K562 (cell line): ENCODE results near the gene SYCP1. TPM values are rescaled to one million over a fixed set of nuclear protein-coding genes. Genes with fewer than 3 reads are reported as not detected.
A peak's percentile ranks its signal among the peaks of the same experiment; 100 is the strongest.

Experiments
- ATAC-seq: fragments of 200-7000 bp; cut with Tn5 transposase; 3 replicates; pipeline ENCODE4 v1.9.1; 2020; ENCODE audit warnings: moderate library complexity
- BruUV-seq: library from RNA; stranded (reverse); fragments of 400-500 nt; replicated peaks from 2 replicates; lab custom pipeline; 2021; lab: Mats Ljungman, UMichigan
- CTCF ChIA-PET: fragments of 300-600 bp; formaldehyde crosslinking; extraction: SDS; loops from one replicate; lab custom pipeline; 2021; ENCODE audit warnings: low intra/inter-chr PET ratio; lab: Yijun Ruan, JAX
- POLR2A ChIA-PET: fragments of 300-600, 350-650 bp; sonication (Branson Sonifier 250); formaldehyde crosslinking; extraction: SDS; loops from one replicate; lab custom pipeline; 2021; ENCODE audit warnings: antibody characterized with exemption, inconsistent platforms; lab: Yijun Ruan, JAX
- DNase-seq, 4 experiments: peaks; one replicate each; pipeline versions ENCODE4 v3.0.0 to v3.0.0-alpha.2; 2011 to 2018; ENCODE audit warnings: low spot score in 3 of 4, mixed read lengths in 3 of 4; ENCODE audit errors: extremely low read depth in 1 of 4
- FAIRE-seq: peaks from 2 replicates; lab custom pipeline; 2011; peaks lifted over from hg19 to GRCh38; lab: Jason Lieb, UNC
- H2AFZ ChIP-seq: 2 replicates; pipeline ENCODE4 v1.6.0; 2011; ENCODE audit warnings: low read depth, low read length, control low read depth, inconsistent platforms
- H3K27ac ChIP-seq: fragments of 200-600 bp; 3 replicates; pipeline ENCODE4 v1.8.0; 2011; ENCODE audit warnings: low read depth, mild to moderate bottlenecking, control low read depth, inconsistent platforms, low read length, moderate library complexity, mixed read lengths; ENCODE audit errors: extremely low read depth
- H3K27me3 ChIP-seq, 2 experiments: fragments of 300-600 bp in 1 of 2; 2 replicates in 1 of 2; 3 replicates in 1 of 2; pipeline versions ENCODE4 v1.6.0 to v1.8.0; 2011; ENCODE audit warnings: inconsistent platforms in 2 of 2, low read length in 2 of 2, mild to moderate bottlenecking in 1 of 2, mixed read lengths in 1 of 2, moderate library complexity in 1 of 2; ENCODE audit not compliant: control insufficient read depth in 2 of 2, insufficient read depth in 2 of 2
- H3K36me3 ChIP-seq: fragments of 300-600 bp; 3 replicates; pipeline ENCODE4 v1.8.0; 2011; ENCODE audit warnings: mild to moderate bottlenecking, low read length, inconsistent platforms; ENCODE audit not compliant: control insufficient read depth, insufficient read depth
- H3K4me1 ChIP-seq, 2 experiments: fragments of 200-600 bp in 1 of 2; replicated peaks in 1 of 2; 2 replicates in 1 of 2; 3 replicates in 1 of 2; pipeline versions ENCODE4 v1.5.1 to v1.8.0; 2011; ENCODE audit warnings: inconsistent platforms in 2 of 2, low read length in 2 of 2, mild to moderate bottlenecking in 1 of 2, mixed read lengths in 1 of 2, moderate library complexity in 1 of 2; ENCODE audit not compliant: control insufficient read depth in 2 of 2, insufficient read depth in 2 of 2
- H3K4me2 ChIP-seq: 2 replicates; pipeline ENCODE4 v1.6.1; 2011; ENCODE audit warnings: low read length, control low read depth, inconsistent platforms, mixed read lengths; ENCODE audit not compliant: insufficient read depth
- H3K4me3 ChIP-seq: fragments of 200-600 bp; sonication (generic), shearing (Covaris generic); 2 replicates; pipeline ENCODE4 v1.5.1; 2016; ENCODE audit warnings: control low read depth, inconsistent platforms
- H3K79me2 ChIP-seq: fragments of 200-600 bp; 3 replicates; pipeline ENCODE4 v1.8.0; 2011; ENCODE audit warnings: low read length, inconsistent platforms; ENCODE audit not compliant: control insufficient read depth, insufficient read depth
- H3K9ac ChIP-seq, 2 experiments: 2 replicates each; pipeline versions ENCODE4 v1.6.0 to v1.6.1; 2011; ENCODE audit warnings: low read depth in 2 of 2, low read length in 2 of 2, control low read depth in 1 of 2, inconsistent platforms in 1 of 2, mild to moderate bottlenecking in 1 of 2, mixed read lengths in 1 of 2; ENCODE audit not compliant: insufficient read depth in 1 of 2
- H3K9me1 ChIP-seq: one replicate; pipeline ENCODE4 v1.6.0; 2011; ENCODE audit warnings: inconsistent platforms, mild to moderate bottlenecking, low read length, moderate library complexity; ENCODE audit not compliant: control insufficient read depth, insufficient read depth
- H3K9me3 ChIP-seq: replicated peaks from 2 replicates; pipeline ENCODE4 v1.5.1; 2011; ENCODE audit warnings: low read depth, low read length, inconsistent platforms; ENCODE audit not compliant: control insufficient read depth, insufficient read depth
- H4K20me1 ChIP-seq: replicated peaks from 2 replicates; pipeline ENCODE4 v1.6.1; 2011; ENCODE audit warnings: low read length, inconsistent platforms, mixed read lengths; ENCODE audit not compliant: control insufficient read depth, insufficient read depth
- ATF3 ChIP-seq, 2 experiments: fragments of 450-650 bp in 1 of 2; sonication (generic) in 1 of 2; formaldehyde crosslinking in 1 of 2; IDR thresholded peaks in 1 of 2; conservative IDR thresholded peaks in 1 of 2; 2 replicates each; pipeline versions ENCODE4 v1.6.1 to v1.8.1; 2016 to 2023; ENCODE audit warnings: mild to moderate bottlenecking in 2 of 2, moderate library complexity in 2 of 2, inconsistent platforms in 1 of 2, missing genetic modification reagents in 1 of 2
- HEY1 ChIP-seq: fragments of 250-450 bp; sonication (Bioruptor Pico); IDR thresholded peaks from 2 replicates; pipeline ENCODE4 v1.5.0; 2020; ENCODE audit warnings: mild to moderate bottlenecking, moderate library complexity, borderline replicate concordance
- HOMEZ ChIP-seq: fragments of 250-450 bp; sonication (Bioruptor Pico); IDR thresholded peaks from 2 replicates; pipeline ENCODE4 v1.4.0; 2020; ENCODE audit warnings: mild to moderate bottlenecking, moderate library complexity
- KAT7 ChIP-seq: sonication (generic); formaldehyde crosslinking; IDR thresholded peaks from 2 replicates; pipeline ENCODE4 v1.8.0; 2022; ENCODE audit warnings: missing genetic modification reagents, mild to moderate bottlenecking, borderline replicate concordance
- PHF20 ChIP-seq: fragments of 450-650 bp; IDR thresholded peaks from 2 replicates; pipeline ENCODE4 v1.6.1; 2018; ENCODE audit not compliant: partially characterized antibody
- ZBTB8A ChIP-seq: fragments of 450-650 bp; IDR thresholded peaks from 2 replicates; pipeline ENCODE4 v1.6.1; 2018; ENCODE audit warnings: mild to moderate bottlenecking, moderate library complexity; ENCODE audit not compliant: partially characterized antibody
- ZNF764 ChIP-seq: fragments of 250-450 bp; sonication (Bioruptor Pico); IDR thresholded peaks from 2 replicates; pipeline ENCODE4 v1.4.0; 2020; ENCODE audit warnings: low read depth, mild to moderate bottlenecking, moderate library complexity
- WGBS: fragments of 100-300 bp; shearing (Covaris generic); methylation state at CpG from one replicate; pipeline ENCODE4 v1.1.6; 2016; ENCODE audit warnings: low coverage, mixed read lengths; ENCODE audit not compliant: insufficient coverage; ENCODE audit errors: missing lambda C conversion rate; 5-methylcytosine and 5-hydroxymethylcytosine counted together
- in situ Hi-C: fragments of 300-500 bp; cut with MboI; formaldehyde crosslinking; loops from 4 replicates; pipeline ENCODE4 v1.15.0; 2018; ENCODE audit warnings: inconsistent platforms, mixed read lengths
- intact Hi-C: fragments of 100-400 bp; cut with micrococcal nuclease; formaldehyde crosslinking; loops from 2 replicates; pipeline ENCODE4 v1.14.2; 2022
- polyA plus RNA-seq, 8 experiments: library from polyadenylated mRNA; depleted of rRNA in 4 of 8; stranded (reverse) in 5 of 8; unstranded in 3 of 8; fragments of >200 nt; fragmentation: Nextera tagmentation in 2 of 8; fragmentation: Illumina TruSeq in 1 of 8; extraction: Ambion mirVana in 2 of 8; extraction: Trizol in 1 of 8; gene quantifications; 2 replicates each; pipeline versions ENCODE4 v1.2.1 to v1.2.3, GENCODE V29; 2011 to 2014; ENCODE audit warnings: inconsistent platforms in 1 of 8, missing spikeins in 1 of 8
- total RNA-seq, 7 experiments: library from RNA; depleted of rRNA in 6 of 7; stranded (reverse); fragments of >200 nt in 6 of 7; fragmentation: Illumina TruSeq in 2 of 7; extraction: Trizol in 2 of 7; gene quantifications; 2 replicates each; pipeline versions ENCODE4 v1.2.1 to v1.2.3, GENCODE V29; 2011 to 2021; ENCODE audit warnings: low replicate concordance in 1 of 7
- TF ChIP-seq, protein P1 (sequence below): fragments of 250-450 bp; sonication (Bioruptor Pico); IDR thresholded peaks from 2 replicates; pipeline ENCODE4 v1.5.0; 2021; ENCODE audit warnings: mild to moderate bottlenecking, moderate library complexity
- TF ChIP-seq, protein P2 (sequence below): fragments of 450-650 bp; formaldehyde crosslinking; IDR thresholded peaks from 2 replicates; pipeline ENCODE4 v1.4.0; 2022; ENCODE audit warnings: mild to moderate bottlenecking, moderate library complexity
- TF ChIP-seq, protein P3 (sequence below): fragments of 250-450 bp; sonication (Bioruptor Pico); IDR thresholded peaks from 2 replicates; pipeline ENCODE4 v1.5.0; 2020; ENCODE audit warnings: mild to moderate bottlenecking, borderline replicate concordance

Gene SYCP1
- total and polyA plus RNA-seq, 9 of the 15 experiments (the other 6 are each of a cell fraction or from before 2014, with no cell fraction given): not detected

- TF ChIP-seq, protein P1, sequence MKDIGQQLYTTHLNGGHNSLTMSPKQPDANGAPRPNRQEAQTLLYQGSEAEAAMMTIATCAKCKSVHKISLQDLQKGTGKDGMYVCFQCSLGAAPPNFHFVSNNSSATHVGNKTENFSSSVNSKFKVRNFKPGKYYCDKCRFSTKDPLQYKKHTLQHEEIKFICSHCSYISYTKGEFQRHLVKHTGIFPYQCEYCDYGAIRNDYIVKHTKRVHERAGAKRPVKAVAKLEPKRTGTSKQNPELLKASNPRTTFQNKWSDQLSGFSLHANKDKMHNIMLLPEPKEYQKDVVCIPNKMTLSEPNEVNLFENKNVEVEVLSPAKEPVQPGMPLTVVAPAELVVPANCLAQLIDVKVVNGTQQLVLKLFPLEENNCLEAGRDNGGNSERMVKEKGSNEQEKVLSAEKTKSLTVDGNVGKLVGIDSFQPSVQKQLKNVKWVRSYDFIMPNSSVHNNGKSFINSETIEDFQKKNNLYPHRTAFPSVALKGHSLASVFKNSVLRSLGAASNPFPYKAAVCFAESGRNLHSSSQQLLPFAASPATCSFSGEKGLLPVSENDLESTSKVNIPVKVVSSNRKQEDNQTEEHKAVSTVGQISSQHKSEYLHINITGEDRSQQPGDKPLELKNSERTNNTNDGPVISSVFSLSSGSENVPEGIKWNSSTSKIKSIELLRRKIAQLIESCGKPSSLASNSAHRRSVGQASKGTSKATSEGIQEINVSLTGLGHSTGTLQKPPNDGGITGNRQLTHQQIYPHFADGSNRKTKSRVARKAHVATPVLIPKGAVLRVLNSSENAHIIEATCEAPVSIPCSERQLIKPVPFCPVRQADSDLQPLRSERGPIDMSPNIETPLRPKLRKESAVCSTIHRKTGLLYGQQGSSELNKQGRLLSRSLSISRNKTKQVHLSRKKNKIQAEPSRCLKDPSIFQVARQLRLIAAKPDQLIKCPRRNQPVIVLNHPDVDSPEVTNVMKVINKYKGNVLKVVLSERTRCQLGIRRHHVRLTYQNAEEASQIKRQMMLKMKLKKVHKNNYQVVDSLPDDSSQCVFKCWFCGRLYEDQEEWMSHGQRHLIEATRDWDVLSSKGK (CRISPR knock-in tag): no peak
- TF ChIP-seq KAT7 (CRISPR knock-in tag): no peak
- TF ChIP-seq, protein P2, sequence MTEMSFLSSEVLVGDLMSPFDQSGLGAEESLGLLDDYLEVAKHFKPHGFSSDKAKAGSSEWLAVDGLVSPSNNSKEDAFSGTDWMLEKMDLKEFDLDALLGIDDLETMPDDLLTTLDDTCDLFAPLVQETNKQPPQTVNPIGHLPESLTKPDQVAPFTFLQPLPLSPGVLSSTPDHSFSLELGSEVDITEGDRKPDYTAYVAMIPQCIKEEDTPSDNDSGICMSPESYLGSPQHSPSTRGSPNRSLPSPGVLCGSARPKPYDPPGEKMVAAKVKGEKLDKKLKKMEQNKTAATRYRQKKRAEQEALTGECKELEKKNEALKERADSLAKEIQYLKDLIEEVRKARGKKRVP (CRISPR knock-in tag): no peak
- TF ChIP-seq ZBTB8A: no peak
Measured at GRCh38 chr1:114901814-114902213, 47.2 kb downstream of the SYCP1 start (continued).

- Histone ChIP-seq H3K9ac (no peak overlapping the region), H4K20me1 (no peaks in the 10 kb centered on the region), H3K36me3 (no peaks in the 10 kb centered on the region), H3K4me2 (no peak overlapping the region), H3K4me1 (no peaks in the 10 kb centered on the region), H3K4me3 (no peak overlapping the region), H3K79me2 (no peaks in the 10 kb centered on the region), H3K27me3 (no peaks in the 10 kb centered on the region), H3K9me1 (no peaks in the 10 kb centered on the region), H3K27ac (no peak overlapping the region), H3K9me3 (no peaks in the 10 kb centered on the region), H2AFZ (no peak overlapping the region)
- 0% methylated on average over 7 of the region's 7 CpGs for WGBS
- in situ Hi-C loops: no loop called here
- FAIRE-seq: peak; percentile 58
- intact Hi-C loops: no loop called here
- no TSS peak for BruUV-seq
- POLR2A ChIA-PET: no interaction called here
- DNase-seq: peak in 3 of 4 experiments; percentile 11 to 32 (median 26)
- CTCF ChIA-PET: no interaction called here
- ATAC-seq: peak; percentile 59; the same call in 1 of the 3 replicates
- TF ChIP-seq PHF20 (no peak), ZNF764 (CRISPR knock-in tag) (no peak), HEY1 (CRISPR knock-in tag) (no peak), HOMEZ (CRISPR knock-in tag) (no peak), ATF3 (IDR thresholded peaks at IDR 0.05) (no peak), ATF3 (CRISPR knock-in tag; conservative IDR thresholded peaks at IDR 0.05) (no peak)
- TF ChIP-seq, protein P3, sequence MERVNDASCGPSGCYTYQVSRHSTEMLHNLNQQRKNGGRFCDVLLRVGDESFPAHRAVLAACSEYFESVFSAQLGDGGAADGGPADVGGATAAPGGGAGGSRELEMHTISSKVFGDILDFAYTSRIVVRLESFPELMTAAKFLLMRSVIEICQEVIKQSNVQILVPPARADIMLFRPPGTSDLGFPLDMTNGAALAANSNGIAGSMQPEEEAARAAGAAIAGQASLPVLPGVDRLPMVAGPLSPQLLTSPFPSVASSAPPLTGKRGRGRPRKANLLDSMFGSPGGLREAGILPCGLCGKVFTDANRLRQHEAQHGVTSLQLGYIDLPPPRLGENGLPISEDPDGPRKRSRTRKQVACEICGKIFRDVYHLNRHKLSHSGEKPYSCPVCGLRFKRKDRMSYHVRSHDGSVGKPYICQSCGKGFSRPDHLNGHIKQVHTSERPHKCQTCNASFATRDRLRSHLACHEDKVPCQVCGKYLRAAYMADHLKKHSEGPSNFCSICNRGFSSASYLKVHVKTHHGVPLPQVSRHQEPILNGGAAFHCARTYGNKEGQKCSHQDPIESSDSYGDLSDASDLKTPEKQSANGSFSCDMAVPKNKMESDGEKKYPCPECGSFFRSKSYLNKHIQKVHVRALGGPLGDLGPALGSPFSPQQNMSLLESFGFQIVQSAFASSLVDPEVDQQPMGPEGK (CRISPR knock-in tag): no peak
Measured at GRCh38 chr1:114902343-114902742, 47.7 kb downstream of the SYCP1 start.
